Mammary epithelial cell (primary cell): ENCODE data around the gene MRM3.

Source experiments
- EZH2 ChIP-seq: IDR thresholded peaks from 2 replicates; pipeline ENCODE4 v1.6.1; 2012; ENCODE audit warnings: low read length, inconsistent platforms, borderline replicate concordance
- TF ChIP-seq, protein P1 (sequence below), 2 donors: IDR thresholded peaks in 1 of 2; conservative IDR thresholded peaks in 1 of 2; 2 replicates each; pipeline ENCODE4 v1.5.1; 2011 to 2012; ENCODE audit warnings: inconsistent platforms in 2 of 2, low read length in 2 of 2, mild to moderate bottlenecking in 2 of 2, control low read depth in 1 of 2, low read depth in 1 of 2; ENCODE audit not compliant: insufficient read depth in 1 of 2; ENCODE audit errors: extremely low read depth in 1 of 2

DNA sequence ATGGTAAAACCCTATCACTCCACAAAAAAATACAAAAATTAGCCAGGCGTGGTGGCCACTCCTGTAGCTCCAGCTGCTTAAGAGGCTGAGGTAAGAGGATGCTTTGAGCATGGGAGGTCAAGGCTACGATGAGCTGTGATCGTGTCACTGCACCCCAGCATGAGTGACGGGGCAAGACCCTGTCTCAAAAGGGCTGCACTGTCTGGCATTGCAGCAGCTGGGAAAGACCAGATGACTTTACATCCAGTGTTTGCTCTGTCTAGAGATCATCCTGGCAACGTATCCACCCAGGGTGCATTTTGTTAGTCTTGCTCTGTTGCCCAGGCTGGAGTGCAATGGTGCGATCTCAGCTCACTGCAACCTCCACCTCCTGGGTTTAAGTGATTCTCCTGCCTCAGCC, 52.0 kb downstream of the MRM3 start:
- TF ChIP-seq, protein P1, sequence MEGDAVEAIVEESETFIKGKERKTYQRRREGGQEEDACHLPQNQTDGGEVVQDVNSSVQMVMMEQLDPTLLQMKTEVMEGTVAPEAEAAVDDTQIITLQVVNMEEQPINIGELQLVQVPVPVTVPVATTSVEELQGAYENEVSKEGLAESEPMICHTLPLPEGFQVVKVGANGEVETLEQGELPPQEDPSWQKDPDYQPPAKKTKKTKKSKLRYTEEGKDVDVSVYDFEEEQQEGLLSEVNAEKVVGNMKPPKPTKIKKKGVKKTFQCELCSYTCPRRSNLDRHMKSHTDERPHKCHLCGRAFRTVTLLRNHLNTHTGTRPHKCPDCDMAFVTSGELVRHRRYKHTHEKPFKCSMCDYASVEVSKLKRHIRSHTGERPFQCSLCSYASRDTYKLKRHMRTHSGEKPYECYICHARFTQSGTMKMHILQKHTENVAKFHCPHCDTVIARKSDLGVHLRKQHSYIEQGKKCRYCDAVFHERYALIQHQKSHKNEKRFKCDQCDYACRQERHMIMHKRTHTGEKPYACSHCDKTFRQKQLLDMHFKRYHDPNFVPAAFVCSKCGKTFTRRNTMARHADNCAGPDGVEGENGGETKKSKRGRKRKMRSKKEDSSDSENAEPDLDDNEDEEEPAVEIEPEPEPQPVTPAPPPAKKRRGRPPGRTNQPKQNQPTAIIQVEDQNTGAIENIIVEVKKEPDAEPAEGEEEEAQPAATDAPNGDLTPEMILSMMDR (conservative IDR thresholded peaks at IDR 0.05 in 1 of 2, IDR thresholded peaks at IDR 0.05 in 1 of 2; ENCODE audit: extremely low read depth in 1 of 2, insufficient read depth in 1 of 2, low read depth in 1 of 2, low read length in 2 of 2) = no peak
- no peak for TF ChIP-seq EZH2
